ENCODE results near the gene CFAP221. TPM values are rescaled to one million over a fixed set of nuclear protein-coding genes. Genes with fewer than 3 reads are reported as not detected.

Gene CFAP221
- total and polyA plus RNA-seq, 2 donors (not counting 3 experiments of a cell fraction or from before 2014, with no cell fraction given): 0.06 TPM; not detected in 1

GRCh38 chr2:119684518-119684917 is 140.3 kb downstream of the CFAP221 start:
- H3K27ac ChIP-seq (ENCODE audit: insufficient read depth, low read depth, low read length): no peak overlapping the region
- H3K9me3 ChIP-seq (replicated peaks; ENCODE audit: control insufficient read depth, insufficient read depth, low read length): no peaks in the 10 kb centered on the region
- FAIRE-seq (no peak), DNase-seq (ENCODE audit: low read depth, low spot score) (no peak)
- TF ChIP-seq MYC (IDR thresholded peaks at IDR 0.05; ENCODE audit: low read depth, low read length) (no peak), FOS (IDR thresholded peaks at IDR 0.05; ENCODE audit: borderline replicate concordance, insufficient read depth, low read length) (no peak), GATA2 (IDR thresholded peaks at IDR 0.05; ENCODE audit: insufficient read depth, insufficient read length, low read depth, low read length) (no peak), MAX (IDR thresholded peaks at IDR 0.05; ENCODE audit: insufficient read depth, insufficient read length) (no peak), POLR2A (IDR thresholded peaks at IDR 0.05; ENCODE audit: low read depth, low read length) (no peak), EZH2 (IDR thresholded peaks at IDR 0.05; ENCODE audit: borderline replicate concordance, low read depth, low read length, severe bottlenecking) (no peak), CTCF (IDR thresholded peaks at IDR 0.05; ENCODE audit: extremely low read depth in 1 of 2, insufficient read depth in 1 of 2, low read depth in 1 of 2, low read length in 2 of 2) (no peak), JUN (IDR thresholded peaks at IDR 0.05; ENCODE audit: borderline replicate concordance, insufficient read depth, insufficient read length, low read depth) (no peak)
- ChIA-PET POLR2A (no interaction called here), CTCF (interaction anchor here (0.6 to 1.5 kb wide), 3 partner anchors 19 to 289 kb away, joined by 3 to 4 read pairs (median 3); no protein-coding TSS in a partner anchor)
- H4K20me1 ChIP-seq (replicated peaks; ENCODE audit: control insufficient read depth, extremely low read depth, insufficient read depth, low read length): no peaks in the 10 kb centered on the region
- no peak overlapping the region for H3K4me3 ChIP-seq (replicated peaks in 1 of 3; ENCODE audit: insufficient read depth in 1 of 3, low read depth in 1 of 3, low read length in 3 of 3)
- H3K27me3 ChIP-seq (ENCODE audit: control insufficient read depth in 2 of 2, insufficient read depth in 2 of 2, low read length in 2 of 2): no peaks in the 10 kb centered on the region
- no peaks in the 10 kb centered on the region for H3K9me1 ChIP-seq (replicated peaks; ENCODE audit: control insufficient read depth, extremely low read depth, insufficient read depth, low read length)
- intact Hi-C loops (cut with micrococcal nuclease) (no loop called here), dilution Hi-C loops (cut with MboI; ENCODE audit: extremely low pct_ligation_motif_present, low sequenced_read_pairs) (no loop called here)
- no peak overlapping the region for H3K9ac ChIP-seq (replicated peaks; ENCODE audit: extremely low read depth, insufficient read depth, low read length)
- H3K4me2 ChIP-seq (ENCODE audit: insufficient read depth, low read length): no peak overlapping the region
- BruUV-seq (replicated peaks): no TSS peak
- peaks cover 6% of the 10 kb centered on the region for H3K4me1 ChIP-seq (ENCODE audit: control insufficient read depth, extremely low read depth, insufficient read depth, low read length)
- no peaks in the 10 kb centered on the region for H3K36me3 ChIP-seq (ENCODE audit: control insufficient read depth in 2 of 2, extremely low read depth in 1 of 2, insufficient read depth in 2 of 2, low read length in 2 of 2)
- H3K79me2 ChIP-seq (ENCODE audit: control insufficient read depth, insufficient read depth, low read length): peaks cover 15% of the 10 kb centered on the region
- H2AFZ ChIP-seq (ENCODE audit: low read depth, low read length): no peak overlapping the region

Measured in endothelial cell of umbilical vein (primary cell).